HepG2 (cell line): ENCODE data around the gene GBA2. TPM values are rescaled to one million over a fixed set of nuclear protein-coding genes. Genes with fewer than 3 reads are reported as not detected.

Source experiments
- ATAC-seq: fragments of 200-7000 bp; cut with Tn5 transposase; 3 replicates; pipeline ENCODE4 v1.9.1; 2020; ENCODE audit warnings: mild to moderate bottlenecking, moderate library complexity
- BruUV-seq: library from RNA; stranded (reverse); fragments of 400-500 nt; replicated peaks from 2 replicates; lab custom pipeline; 2021; lab: Mats Ljungman, UMichigan
- CTCF ChIA-PET: fragments of 300-600 bp; formaldehyde crosslinking; extraction: SDS; loops from one replicate; lab custom pipeline; 2021; ENCODE audit warnings: low total read pairs, inconsistent platforms, low intra/inter-chr PET ratio; lab: Yijun Ruan, JAX
- POLR2A ChIA-PET: fragments of 350-600 bp; sonication (Branson Sonifier 250); formaldehyde crosslinking; loops from one replicate; lab custom pipeline; 2020; ENCODE audit warnings: antibody characterized with exemption, inconsistent platforms; lab: Yijun Ruan, JAX
- DNase-seq: peaks from one replicate; pipeline ENCODE4 v3.0.0-alpha.2; 2015; ENCODE audit warnings: low spot score
- FAIRE-seq: peaks from 3 replicates; lab custom pipeline; 2011; peaks lifted over from hg19 to GRCh38; lab: Jason Lieb, UNC
- H2AFZ ChIP-seq: one replicate; pipeline ENCODE4 v1.6.1; 2011; ENCODE audit warnings: low read length, inconsistent platforms
- H3K27ac ChIP-seq: fragments of 300-600 bp; 3 replicates; pipeline ENCODE4 v1.8.0; 2011; ENCODE audit warnings: mixed run types, mild to moderate bottlenecking, mixed read lengths, low read length, inconsistent platforms; ENCODE audit not compliant: insufficient read depth; ENCODE audit errors: extremely low read length
- H3K27me3 ChIP-seq, 2 experiments: fragments of 200-600 bp in 1 of 2; 2 replicates in 1 of 2; 3 replicates in 1 of 2; pipeline versions ENCODE4 v1.6.0 to v1.8.0; 2011; ENCODE audit warnings: low read length in 2 of 2, mild to moderate bottlenecking in 2 of 2, moderate library complexity in 2 of 2, inconsistent platforms in 1 of 2; ENCODE audit not compliant: insufficient read depth in 2 of 2, control insufficient read depth in 1 of 2
- H3K36me3 ChIP-seq, 2 experiments: fragments of 200-600 bp in 1 of 2; replicated peaks in 1 of 2; 2 replicates in 1 of 2; 3 replicates in 1 of 2; pipeline versions ENCODE4 v1.5.1 to v1.8.0; 2011; ENCODE audit warnings: low read length in 2 of 2, inconsistent platforms in 1 of 2; ENCODE audit not compliant: insufficient read depth in 2 of 2, control insufficient read depth in 1 of 2
- H3K4me1 ChIP-seq: 2 replicates; pipeline ENCODE4 v1.5.1; 2012; ENCODE audit warnings: low read length, inconsistent platforms; ENCODE audit not compliant: insufficient read depth
- H3K4me2 ChIP-seq: 2 replicates; pipeline ENCODE4 v1.6.0; 2011; ENCODE audit warnings: low read depth, low read length, inconsistent platforms
- H3K4me3 ChIP-seq, 3 experiments: fragments of 200-600 bp in 1 of 3; sonication (generic), shearing (Covaris generic) in 1 of 3; replicated peaks in 1 of 3; 2 replicates each; pipeline ENCODE4 v1.5.1; 2011 to 2016; ENCODE audit warnings: low read length in 3 of 3, inconsistent platforms in 2 of 3, low read depth in 2 of 3, mild to moderate bottlenecking in 2 of 3, control low read depth in 1 of 3, mixed read lengths in 1 of 3; ENCODE audit not compliant: insufficient read depth in 1 of 3
- H3K79me2 ChIP-seq: one replicate; pipeline ENCODE4 v1.6.1; 2011; ENCODE audit warnings: low read length, inconsistent platforms; ENCODE audit not compliant: insufficient read depth
- H3K9ac ChIP-seq: 2 replicates; pipeline ENCODE4 v1.6.0; 2011; ENCODE audit warnings: mild to moderate bottlenecking, low read depth, low read length, inconsistent platforms; ENCODE audit not compliant: insufficient read depth
- H3K9me3 ChIP-seq: 2 replicates; pipeline ENCODE4 v1.5.1; 2012; ENCODE audit warnings: mild to moderate bottlenecking, low read length
- H4K20me1 ChIP-seq: 2 replicates; pipeline ENCODE4 v1.6.0; 2011; ENCODE audit warnings: inconsistent platforms, mild to moderate bottlenecking, low read length, moderate library complexity; ENCODE audit not compliant: insufficient read depth
- AFF4 ChIP-seq: sonication (generic); formaldehyde crosslinking; IDR thresholded peaks from 2 replicates; pipeline ENCODE4 v1.4.0; 2020; ENCODE audit warnings: missing genetic modification reagents
- ASH2L ChIP-seq: fragments of 300-600, 200-600 bp; sonication (generic); IDR thresholded peaks from 2 replicates; pipeline ENCODE4 v1.7.0; 2017; ENCODE audit warnings: low read depth, mild to moderate bottlenecking, moderate library complexity, mixed read lengths, low read length; ENCODE audit not compliant: insufficient read length
- CENPX ChIP-seq: sonication (generic); formaldehyde crosslinking; IDR thresholded peaks from 2 replicates; pipeline ENCODE4 v1.9.0; 2021; ENCODE audit warnings: mild to moderate bottlenecking, missing genetic modification reagents, moderate library complexity
- CHD4 ChIP-seq: fragments of 200-600 bp; sonication (generic); IDR thresholded peaks from 2 replicates; pipeline ENCODE4 v1.7.0; 2017; ENCODE audit warnings: mild to moderate bottlenecking, low read length, borderline replicate concordance
- CREM ChIP-seq, 2 experiments: sonication (generic) in 1 of 2; formaldehyde crosslinking in 1 of 2; IDR thresholded peaks; 2 replicates each; pipeline versions ENCODE4 v1.4.0 to v1.6.1; 2016 to 2020; ENCODE audit warnings: antibody characterized with exemption in 1 of 2, mild to moderate bottlenecking in 1 of 2, missing genetic modification reagents in 1 of 2
- FOXA1 ChIP-seq, 2 experiments: fragments of 450-650 bp in 1 of 2; sonication (generic) in 1 of 2; formaldehyde crosslinking in 1 of 2; IDR thresholded peaks; 2 replicates each; pipeline versions ENCODE4 v1.4.0 to v1.6.1; 2016 to 2020; ENCODE audit warnings: missing genetic modification reagents in 1 of 2
- HMGXB3 ChIP-seq: sonication (generic); formaldehyde crosslinking; IDR thresholded peaks from 2 replicates; pipeline ENCODE4 v1.4.0; 2020; ENCODE audit warnings: missing genetic modification reagents, borderline replicate concordance
- KAT7 ChIP-seq: IDR thresholded peaks from 2 replicates; pipeline ENCODE4 v1.6.1; 2018; ENCODE audit warnings: borderline replicate concordance, missing compliant biosample characterization
- NR1H2 ChIP-seq: sonication (generic); formaldehyde crosslinking; IDR thresholded peaks from 2 replicates; pipeline ENCODE4 v1.8.1; 2022; ENCODE audit warnings: low read depth, missing genetic modification reagents, borderline replicate concordance
- SMYD3 ChIP-seq: sonication (generic); formaldehyde crosslinking; IDR thresholded peaks from 2 replicates; pipeline ENCODE4 v1.8.1; 2023; ENCODE audit warnings: mild to moderate bottlenecking, missing genetic modification reagents
- TMF1 ChIP-seq: sonication (generic); formaldehyde crosslinking; IDR thresholded peaks from 2 replicates; pipeline ENCODE4 v1.8.1; 2022; ENCODE audit warnings: low read depth, missing genetic modification reagents
- ZNF18 ChIP-seq: sonication (generic); formaldehyde crosslinking; IDR thresholded peaks from 2 replicates; pipeline ENCODE4 v1.8.0; 2022; ENCODE audit warnings: mild to moderate bottlenecking, missing genetic modification reagents; ENCODE audit not compliant: insufficient replicate concordance
- ZNF430 ChIP-seq: sonication (generic); formaldehyde crosslinking; IDR thresholded peaks from 2 replicates; pipeline ENCODE4 v1.9.0; 2021; ENCODE audit warnings: mild to moderate bottlenecking, missing genetic modification reagents
- ZSCAN25 ChIP-seq: sonication (generic); formaldehyde crosslinking; IDR thresholded peaks from 2 replicates; pipeline ENCODE4 v1.8.0; 2022; ENCODE audit warnings: mild to moderate bottlenecking, missing genetic modification reagents
- WGBS: methylation state at CpG from one replicate; pipeline ENCODE4 v1.1.6; 2017; ENCODE audit warnings: low lambda C conversion rate; 5-methylcytosine and 5-hydroxymethylcytosine counted together
- in situ Hi-C: cut with HindIII; loops from 2 replicates; pipeline ENCODE4 v1.10.0; 2017; ENCODE audit warnings: low pct_unique_long_range_greater_than_20kb; ENCODE audit not compliant: extremely low pct_ligation_motif_present
- intact Hi-C: fragments of 100-400 bp; cut with micrococcal nuclease; formaldehyde crosslinking; loops from one replicate; pipeline ENCODE4 v1.10.0; 2022; ENCODE audit not compliant: unreplicated experiment
- polyA plus RNA-seq, 8 experiments: library from polyadenylated mRNA; depleted of rRNA in 3 of 8; stranded (reverse) in 7 of 8; unstranded in 1 of 8; fragments of >200 nt; fragmentation: Illumina TruSeq in 4 of 8; extraction: Trizol in 4 of 8; gene quantifications; 2 replicates each; pipeline versions ENCODE4 v1.2.1 to v1.2.3, GENCODE V29; 2011 to 2016; ENCODE audit warnings: low read depth in 4 of 8, missing spikeins in 1 of 8, mixed read lengths in 1 of 8; ENCODE audit not compliant: insufficient read depth in 1 of 8
- total RNA-seq, 5 experiments: library from RNA; depleted of rRNA; stranded (reverse); fragments of >200 nt; fragmentation: Illumina TruSeq; extraction: Trizol; gene quantifications; 2 replicates each; pipeline ENCODE4 v1.2.3, GENCODE V29; 2016; ENCODE audit warnings: low read depth in 1 of 5

The GBA2 gene
- total and polyA plus RNA-seq, 2 of the 13 experiments (the other 11 are each of a cell fraction or from before 2014, with no cell fraction given) = 37.5 to 86.1 TPM

- POLR2A ChIA-PET = no interaction called here
- Histone ChIP-seq H4K20me1 (peaks cover 2% of the 10 kb centered on the region; the same call in 1 of the 2 replicates), H3K9me3 (no peaks in the 10 kb centered on the region), H3K9ac (no peak overlapping the region), H3K4me1 (peaks cover 25% of the 10 kb centered on the region), H3K27me3 (no peaks in the 10 kb centered on the region; a peak in 1 of 5 replicates), H3K27ac (no peak overlapping the region), H3K4me3 (no peak overlapping the region), H2AFZ (no peak overlapping the region), H3K36me3 (peaks cover 8 to 30% of the 10 kb centered on the region in 2 experiments), H3K79me2 (peaks cover 12% of the 10 kb centered on the region), H3K4me2 (no peak overlapping the region)
- DNase-seq (no peak), ATAC-seq (no peak), FAIRE-seq (no peak)
- intact Hi-C loops = no loop called here
- CTCF ChIA-PET = no interaction called here
- BruUV-seq = no TSS peak
- in situ Hi-C loops = no loop called here
- 98% methylated on average over 5 of the region's 5 CpGs for WGBS
- TF ChIP-seq ZSCAN25 (CRISPR knock-in tag) (no peak), AFF4 (no peak), SMYD3 (CRISPR knock-in tag) (no peak), FOXA1 (IDR thresholded peaks at IDR 0.05) (no peak), FOXA1 (CRISPR knock-in tag; IDR thresholded peaks at IDR 0.05) (no peak), TMF1 (CRISPR knock-in tag) (no peak), ZNF18 (CRISPR knock-in tag) (no peak), ASH2L (no peak), CREM (IDR thresholded peaks at IDR 0.05) (no peak), CREM (CRISPR knock-in tag; IDR thresholded peaks at IDR 0.05) (no peak), CENPX (no peak), ZNF430 (no peak), NR1H2 (no peak), HMGXB3 (no peak), CHD4 (no peak), KAT7 (no peak)
Measured at GRCh38 chr9:35753466-35753865, 4.4 kb upstream of the GBA2 start.
